Endodermal cell (in vitro differentiated cells): ENCODE measurements around the gene RIN3. TPM values are rescaled to one million over a fixed set of nuclear protein-coding genes. Genes with fewer than 3 reads are reported as not detected.

ENCODE experiments used
- DNase-seq: peaks from one replicate; pipeline ENCODE4 v3.0.0-alpha.2; 2017
- H3K27ac ChIP-seq: 2 replicates; pipeline ENCODE4 v1.5.1; 2013; ENCODE audit warnings: mild to moderate bottlenecking, low read depth, low read length, moderate library complexity
- H3K27me3 ChIP-seq: 2 replicates; pipeline ENCODE4 v1.6.1; 2013; ENCODE audit warnings: mild to moderate bottlenecking, low read length, moderate library complexity; ENCODE audit not compliant: insufficient read depth, control insufficient read depth, poor library complexity, severe bottlenecking
- H3K36me3 ChIP-seq: 2 replicates; pipeline ENCODE4 v1.7.0; 2013; ENCODE audit warnings: mild to moderate bottlenecking, low read length, moderate library complexity; ENCODE audit not compliant: control insufficient read depth, insufficient read depth
- H3K4me1 ChIP-seq: one replicate; pipeline ENCODE4 v1.7.0; 2013; ENCODE audit warnings: low read length; ENCODE audit not compliant: control insufficient read depth, insufficient read depth
- H3K4me3 ChIP-seq: 2 replicates; pipeline ENCODE4 v1.5.1; 2013; ENCODE audit warnings: mild to moderate bottlenecking, low read length, moderate library complexity
- H3K9ac ChIP-seq: 2 replicates; pipeline ENCODE4 v1.6.1; 2013; ENCODE audit warnings: mild to moderate bottlenecking, low read length, moderate library complexity; ENCODE audit not compliant: poor library complexity, severe bottlenecking; ENCODE audit errors: extremely low read depth
- H3K9me3 ChIP-seq: 2 replicates; pipeline ENCODE4 v1.6.1; 2013; ENCODE audit warnings: mild to moderate bottlenecking, low read length, moderate library complexity; ENCODE audit not compliant: control insufficient read depth
- H3K27ac Mint-ChIP-seq: 2 replicates; pipeline ENCODE4 v1.8.0; 2020; ENCODE audit warnings: mixed read lengths
- H3K27me3 Mint-ChIP-seq: 2 replicates; pipeline ENCODE4 v1.8.0; 2021; ENCODE audit warnings: mild to moderate bottlenecking, mixed read lengths; ENCODE audit not compliant: insufficient read depth
- H3K36me3 Mint-ChIP-seq: 2 replicates; pipeline ENCODE4 v1.8.0; 2020; ENCODE audit warnings: low read depth, mixed read lengths
- H3K4me1 Mint-ChIP-seq: 2 replicates; pipeline ENCODE4 v1.8.0; 2020; ENCODE audit warnings: mixed read lengths
- H3K4me3 Mint-ChIP-seq: 2 replicates; pipeline ENCODE4 v1.8.0; 2020; ENCODE audit warnings: mild to moderate bottlenecking, moderate library complexity, mixed read lengths
- H3K9me3 Mint-ChIP-seq: 2 replicates; pipeline ENCODE4 v1.8.0; 2020; ENCODE audit warnings: mild to moderate bottlenecking, mixed read lengths
- WGBS, 2 experiments: methylation state at CpG; one replicate each; pipeline versions ENCODE4 v1.1.5 to v1.1.7; 2013; ENCODE audit warnings: missing lambda C conversion rate in 2 of 2, mixed read lengths in 1 of 2; ENCODE audit not compliant: insufficient coverage in 1 of 2, insufficient read length in 1 of 2; 5-methylcytosine and 5-hydroxymethylcytosine counted together
- total RNA-seq, 2 donors: library from RNA; stranded (reverse); fragmentation: NEBNext Ultra II Directional in 1 of 2; extraction: Animal tissue kit (Norgen Biotek cat#: 25700) in 1 of 2; gene quantifications; 2 replicates in 1 of 2; 3 replicates in 1 of 2; pipeline ENCODE4 v1.2.1, GENCODE V29; 2021
- TF ChIP-seq, protein P1 (sequence below): fragments of 200-600 bp; sonication (generic); conservative IDR thresholded peaks from 2 replicates; pipeline ENCODE4 v1.5.0; 2021; ENCODE audit warnings: antibody characterized with exemption, mild to moderate bottlenecking

The RIN3 gene
- total RNA-seq, 2 donors from 2014 or later = 5.2 to 6.0 TPM

- H3K9me3 ChIP-seq = no peaks in the 10 kb centered on the region
- TF ChIP-seq, protein P1, sequence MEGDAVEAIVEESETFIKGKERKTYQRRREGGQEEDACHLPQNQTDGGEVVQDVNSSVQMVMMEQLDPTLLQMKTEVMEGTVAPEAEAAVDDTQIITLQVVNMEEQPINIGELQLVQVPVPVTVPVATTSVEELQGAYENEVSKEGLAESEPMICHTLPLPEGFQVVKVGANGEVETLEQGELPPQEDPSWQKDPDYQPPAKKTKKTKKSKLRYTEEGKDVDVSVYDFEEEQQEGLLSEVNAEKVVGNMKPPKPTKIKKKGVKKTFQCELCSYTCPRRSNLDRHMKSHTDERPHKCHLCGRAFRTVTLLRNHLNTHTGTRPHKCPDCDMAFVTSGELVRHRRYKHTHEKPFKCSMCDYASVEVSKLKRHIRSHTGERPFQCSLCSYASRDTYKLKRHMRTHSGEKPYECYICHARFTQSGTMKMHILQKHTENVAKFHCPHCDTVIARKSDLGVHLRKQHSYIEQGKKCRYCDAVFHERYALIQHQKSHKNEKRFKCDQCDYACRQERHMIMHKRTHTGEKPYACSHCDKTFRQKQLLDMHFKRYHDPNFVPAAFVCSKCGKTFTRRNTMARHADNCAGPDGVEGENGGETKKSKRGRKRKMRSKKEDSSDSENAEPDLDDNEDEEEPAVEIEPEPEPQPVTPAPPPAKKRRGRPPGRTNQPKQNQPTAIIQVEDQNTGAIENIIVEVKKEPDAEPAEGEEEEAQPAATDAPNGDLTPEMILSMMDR = peak; percentile 26
- DNase-seq = no peak
- H3K36me3 Mint-ChIP-seq = no peaks in the 10 kb centered on the region
- no peak overlapping the region for H3K4me3 Mint-ChIP-seq
- no peaks in the 10 kb centered on the region for H3K4me1 Mint-ChIP-seq
- no peak overlapping the region for H3K27ac Mint-ChIP-seq
- no peaks in the 10 kb centered on the region for H3K4me1 ChIP-seq
- no peak overlapping the region for H3K4me3 ChIP-seq
- no peak overlapping the region for H3K9ac ChIP-seq
- no peaks in the 10 kb centered on the region for H3K9me3 Mint-ChIP-seq
- H3K27me3 ChIP-seq = no peaks in the 10 kb centered on the region
- no peaks in the 10 kb centered on the region for H3K27me3 Mint-ChIP-seq
- H3K27ac ChIP-seq = no peak overlapping the region
- 91 to 98% methylated on average over 10 to 13 of the region's 13 CpGs for WGBS, 2 experiments
- no peaks in the 10 kb centered on the region for H3K36me3 ChIP-seq
These were observed 37.7 kb downstream of the RIN3 start for GRCh38 chr14:92551044-92551841.

GRCh38 chr14:92552066-92552465 is 38.5 kb downstream of the RIN3 start:
- TF ChIP-seq, protein P1 = no peak
- H3K36me3 Mint-ChIP-seq = no peaks in the 10 kb centered on the region
- Histone ChIP-seq H3K4me3 (no peak overlapping the region), H3K4me1 (no peaks in the 10 kb centered on the region), H3K36me3 (no peaks in the 10 kb centered on the region), H3K27me3 (no peaks in the 10 kb centered on the region), H3K9me3 (no peaks in the 10 kb centered on the region), H3K27ac (no peak overlapping the region), H3K9ac (no peak overlapping the region)
- H3K4me3 Mint-ChIP-seq = no peak overlapping the region
- no peaks in the 10 kb centered on the region for H3K4me1 Mint-ChIP-seq
- 78 to 93% methylated on average over 2 to 4 of the region's 4 CpGs for WGBS, 2 experiments
- no peaks in the 10 kb centered on the region for H3K27me3 Mint-ChIP-seq
- H3K27ac Mint-ChIP-seq = no peak overlapping the region
- DNase-seq = no peak
- H3K9me3 Mint-ChIP-seq = no peaks in the 10 kb centered on the region

DNA sequence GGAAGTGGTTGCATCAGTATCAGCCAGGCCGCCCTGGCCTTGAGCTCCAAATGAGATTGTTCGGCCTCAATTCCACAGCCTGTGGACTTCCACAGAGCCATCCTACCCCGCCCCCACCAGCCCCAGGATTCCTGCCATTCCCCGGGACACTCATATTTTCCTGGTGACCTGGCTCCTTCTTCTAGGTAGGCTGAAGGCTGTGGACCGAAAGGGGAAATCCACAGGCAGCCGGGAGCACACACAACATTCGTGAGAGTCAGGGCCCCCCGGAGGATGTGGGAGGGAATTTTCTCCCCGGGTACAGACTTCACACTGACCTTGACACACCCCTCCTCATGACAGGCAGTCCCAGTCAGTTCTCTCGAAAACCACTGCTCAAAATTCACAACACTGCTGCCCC is 39.9 kb downstream of the RIN3 start:
- H3K36me3 ChIP-seq = no peaks in the 10 kb centered on the region
- TF ChIP-seq, protein P1 = peak; percentile 54
- no peak overlapping the region for H3K4me3 Mint-ChIP-seq
- no peaks in the 10 kb centered on the region for H3K27me3 ChIP-seq
- 81 to 91% methylated on average over 4 to 10 of the region's 10 CpGs for WGBS, 2 experiments
- no peaks in the 10 kb centered on the region for H3K4me1 Mint-ChIP-seq
- H3K9me3 Mint-ChIP-seq = no peaks in the 10 kb centered on the region
- no peak overlapping the region for H3K9ac ChIP-seq
- no peaks in the 10 kb centered on the region for H3K36me3 Mint-ChIP-seq
- peak; percentile 63 for DNase-seq
- no peaks in the 10 kb centered on the region for H3K4me1 ChIP-seq
- H3K9me3 ChIP-seq = no peaks in the 10 kb centered on the region
- no peak overlapping the region for H3K27ac Mint-ChIP-seq
- no peak overlapping the region for H3K4me3 ChIP-seq
- H3K27me3 Mint-ChIP-seq = no peaks in the 10 kb centered on the region
- H3K27ac ChIP-seq = no peak overlapping the region
